ENCODE results near the gene CYB5A.
"Not testable (repeated sequence)": the region's sequence is repeated elsewhere in the genome, so short reads cannot be mapped to it uniquely, and the experiment has no call there.

The CYB5A gene

GRCh38 chr18:74292982-74293381 is 1.2 kb upstream of the CYB5A start:
- not testable (repeated sequence) for DNase-seq

GRCh38 chr18:74292541-74292858 is 737 bp upstream of the CYB5A start:
- DNase-seq: peak; percentile 24

DNA sequence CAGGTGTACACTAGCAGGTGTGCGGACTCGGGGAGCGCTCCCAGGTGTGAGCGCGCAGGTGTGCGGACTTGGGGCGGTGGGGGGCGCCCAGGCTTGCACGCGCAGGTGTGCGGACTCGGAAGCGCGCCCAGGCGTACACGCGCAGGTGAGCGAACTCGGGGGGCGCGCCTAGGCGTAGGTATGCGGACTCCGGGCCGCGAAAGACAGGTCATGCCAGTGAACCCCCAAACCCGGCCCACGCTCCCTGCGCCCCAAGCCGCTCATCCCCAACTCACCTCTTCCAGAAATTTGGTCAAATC is 342 bp downstream of the CYB5A start:
- DNase-seq: no peak

DNA sequence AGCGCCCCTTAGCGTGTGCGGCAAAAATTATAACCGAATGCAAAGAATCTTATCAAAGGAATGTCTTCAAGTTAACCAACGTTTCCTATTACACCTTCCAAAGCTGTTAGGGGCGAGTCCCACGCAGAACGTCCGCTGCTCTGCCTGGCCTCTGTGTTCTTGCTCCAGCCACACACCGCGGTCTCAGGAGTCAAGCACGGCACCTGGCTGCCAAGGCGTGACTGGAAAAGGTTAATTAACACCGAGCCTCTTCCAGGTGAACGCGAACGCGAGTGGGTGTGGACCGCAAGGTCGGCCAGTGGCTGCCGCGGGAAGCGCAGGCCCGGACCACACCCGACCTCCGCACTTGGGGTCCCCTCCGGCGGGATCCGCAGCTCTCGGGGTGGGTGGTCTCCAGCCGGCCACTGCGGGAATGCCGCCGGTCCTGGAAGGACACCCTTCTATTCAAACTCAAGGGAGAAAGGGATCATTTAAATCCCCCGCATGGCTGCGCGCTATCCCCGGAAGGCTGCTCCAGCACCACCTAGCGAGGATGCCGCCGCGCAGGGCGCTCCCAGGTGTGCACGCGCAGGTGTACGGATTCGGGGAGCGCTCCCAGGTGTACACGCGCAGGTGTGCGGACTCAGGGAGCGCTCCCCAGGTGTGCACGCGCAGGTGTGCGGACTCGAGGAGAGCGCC is 830 bp downstream of the CYB5A start:
- peak; percentile 15 for DNase-seq

DNA sequence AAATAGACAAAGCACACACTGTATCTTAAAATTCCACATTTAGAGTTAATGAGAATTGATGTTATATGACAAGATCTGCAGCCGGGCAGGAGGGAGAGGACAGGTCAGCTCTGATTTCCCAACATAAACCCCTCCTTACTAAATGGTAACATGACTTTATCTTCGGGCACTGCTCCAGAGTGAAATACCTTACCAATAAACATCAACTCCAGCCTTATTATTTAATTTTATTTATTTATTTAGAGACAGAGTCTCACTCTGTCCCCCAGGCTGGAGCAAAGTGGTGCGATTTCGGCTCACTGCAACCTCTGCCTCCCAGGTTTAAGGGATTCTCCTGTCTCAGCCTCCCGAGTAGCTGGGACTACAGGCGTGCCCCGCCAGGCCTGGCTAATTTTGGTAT is 1.7 kb downstream of the CYB5A start:
- DNase-seq: no peak

GRCh38 chr18:74289137-74289536 is 2.6 kb downstream of the CYB5A start:
- no peak for DNase-seq

- DNase-seq: no peak
Observed at GRCh38 chr18:74288730-74289129, 3.0 kb downstream of the CYB5A start.

- no peak for DNase-seq
Observed at GRCh38 chr18:74288041-74288440, 3.7 kb downstream of the CYB5A start.

GRCh38 chr18:74286856-74287255 is 4.9 kb downstream of the CYB5A start:
- DNase-seq: no peak

GRCh38 chr18:74286106-74286855 is 5.5 kb downstream of the CYB5A start:
- DNase-seq: no peak

DNA sequence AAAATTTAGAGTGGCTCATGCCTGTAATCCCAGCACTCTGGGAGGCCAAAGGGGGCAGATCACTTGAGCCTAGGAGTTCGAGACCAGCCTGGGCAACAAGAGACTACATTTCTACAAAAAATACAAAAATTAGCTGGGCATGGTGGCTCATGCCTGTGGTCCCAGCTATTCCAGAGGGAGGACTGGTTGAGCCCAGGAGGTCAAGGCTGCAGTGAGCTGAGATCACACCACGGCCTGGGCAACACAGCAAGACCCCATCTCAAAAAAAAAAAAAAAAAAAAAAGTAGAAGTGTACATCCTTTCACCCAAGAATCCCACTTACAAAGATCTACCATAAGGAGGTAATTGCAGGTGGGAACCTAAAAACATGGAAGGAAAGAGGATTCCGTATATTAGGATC is 6.2 kb downstream of the CYB5A start:
- DNase-seq: not testable (repeated sequence)

DNA sequence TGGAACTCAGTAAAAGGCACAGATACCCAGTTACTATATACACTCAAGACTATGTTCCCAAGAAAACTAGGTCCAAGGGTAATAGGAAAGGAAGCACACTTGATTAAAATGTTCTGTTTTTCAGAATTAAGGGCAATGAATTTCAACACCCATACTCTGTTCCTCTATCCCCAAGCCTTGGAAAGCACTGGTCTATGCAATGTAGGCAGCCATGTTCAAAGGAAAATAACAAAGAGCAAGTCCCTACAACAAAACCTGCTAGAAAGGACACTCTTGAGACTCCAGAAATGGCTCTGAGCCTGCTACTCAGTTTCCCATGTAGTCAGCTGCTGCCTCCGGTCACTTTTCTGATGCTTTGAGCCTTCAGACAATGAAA is 6.8 kb downstream of the CYB5A start:
- DNase-seq: no peak

- no peak for DNase-seq
Observed at GRCh38 chr18:74284191-74284979, 7.4 kb downstream of the CYB5A start.

GRCh38 chr18:74283646-74284045 is 8.1 kb downstream of the CYB5A start:
- DNase-seq: no peak

DNA sequence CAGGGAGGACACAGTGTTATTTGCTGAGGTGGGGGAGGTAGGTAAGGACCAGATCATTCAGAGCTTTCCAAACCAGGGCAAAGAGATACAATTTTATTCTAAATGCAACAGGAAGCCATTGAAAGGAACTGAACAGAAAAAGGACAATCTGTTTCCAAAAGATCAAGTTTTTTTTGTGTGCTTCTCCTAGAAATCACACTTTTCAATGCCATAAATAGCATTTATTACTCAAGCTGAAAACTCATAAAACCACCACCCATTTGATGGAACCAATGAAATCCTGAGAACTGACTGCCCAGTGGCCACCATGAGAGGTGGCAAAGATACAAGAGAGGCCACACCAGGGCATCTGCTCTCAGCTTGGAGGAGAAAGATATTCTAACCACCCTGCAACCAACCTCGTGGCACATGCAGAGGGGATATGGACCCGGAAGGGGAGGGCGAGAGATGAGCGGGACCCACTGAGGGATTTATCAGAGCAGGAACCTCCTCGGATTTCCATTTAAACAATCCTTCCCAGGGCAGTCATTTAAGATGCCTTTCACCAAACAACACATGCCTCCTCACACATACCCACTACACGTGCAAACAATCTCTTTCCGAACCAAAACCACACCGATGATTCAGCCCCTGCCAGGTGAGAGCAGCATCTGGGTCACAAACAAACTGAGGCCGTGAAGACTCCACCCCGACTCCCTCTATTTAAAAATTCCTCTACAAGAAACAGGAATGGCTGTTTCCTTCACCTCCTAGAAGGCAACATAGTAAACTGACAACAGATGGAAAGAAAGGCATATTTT is 8.8 kb downstream of the CYB5A start:
- no peak for DNase-seq

DNA sequence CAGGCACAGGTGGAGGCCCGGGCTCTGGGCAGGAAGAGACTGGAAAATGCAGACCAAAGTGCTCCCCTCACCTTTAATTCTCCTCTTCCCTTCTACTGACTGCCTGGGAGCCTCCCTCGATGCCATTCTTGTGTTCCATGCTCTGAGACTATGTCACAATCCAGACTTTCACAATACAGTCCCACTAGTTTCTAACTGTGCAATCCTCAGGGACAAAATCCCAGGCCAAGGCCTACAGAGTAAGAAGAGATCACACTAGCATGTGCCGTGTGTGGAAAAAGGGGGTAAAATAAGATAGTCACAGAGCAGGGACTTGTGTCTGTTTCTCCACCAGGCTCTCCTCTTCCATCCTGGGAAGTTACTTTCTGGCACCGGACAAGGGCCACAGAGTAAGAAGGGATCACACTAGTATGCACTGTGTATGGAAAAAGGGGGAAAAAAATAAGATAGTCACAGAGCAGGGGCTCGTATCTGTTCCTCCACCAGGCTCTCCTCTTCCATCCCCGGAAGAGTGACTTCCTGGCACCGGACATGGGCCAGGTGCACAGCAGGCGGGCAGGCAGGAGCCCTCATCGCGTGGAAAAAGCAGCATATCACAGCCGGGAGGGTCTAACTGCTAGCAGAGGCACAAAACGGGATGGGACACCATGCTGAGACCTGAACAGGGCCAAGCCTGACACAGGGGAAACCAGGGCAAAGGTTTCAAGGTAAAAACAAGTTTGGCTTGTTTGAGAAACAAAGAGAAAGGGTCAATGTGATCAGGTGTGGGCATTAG is 9.6 kb downstream of the CYB5A start:
- no peak for DNase-seq

DNA sequence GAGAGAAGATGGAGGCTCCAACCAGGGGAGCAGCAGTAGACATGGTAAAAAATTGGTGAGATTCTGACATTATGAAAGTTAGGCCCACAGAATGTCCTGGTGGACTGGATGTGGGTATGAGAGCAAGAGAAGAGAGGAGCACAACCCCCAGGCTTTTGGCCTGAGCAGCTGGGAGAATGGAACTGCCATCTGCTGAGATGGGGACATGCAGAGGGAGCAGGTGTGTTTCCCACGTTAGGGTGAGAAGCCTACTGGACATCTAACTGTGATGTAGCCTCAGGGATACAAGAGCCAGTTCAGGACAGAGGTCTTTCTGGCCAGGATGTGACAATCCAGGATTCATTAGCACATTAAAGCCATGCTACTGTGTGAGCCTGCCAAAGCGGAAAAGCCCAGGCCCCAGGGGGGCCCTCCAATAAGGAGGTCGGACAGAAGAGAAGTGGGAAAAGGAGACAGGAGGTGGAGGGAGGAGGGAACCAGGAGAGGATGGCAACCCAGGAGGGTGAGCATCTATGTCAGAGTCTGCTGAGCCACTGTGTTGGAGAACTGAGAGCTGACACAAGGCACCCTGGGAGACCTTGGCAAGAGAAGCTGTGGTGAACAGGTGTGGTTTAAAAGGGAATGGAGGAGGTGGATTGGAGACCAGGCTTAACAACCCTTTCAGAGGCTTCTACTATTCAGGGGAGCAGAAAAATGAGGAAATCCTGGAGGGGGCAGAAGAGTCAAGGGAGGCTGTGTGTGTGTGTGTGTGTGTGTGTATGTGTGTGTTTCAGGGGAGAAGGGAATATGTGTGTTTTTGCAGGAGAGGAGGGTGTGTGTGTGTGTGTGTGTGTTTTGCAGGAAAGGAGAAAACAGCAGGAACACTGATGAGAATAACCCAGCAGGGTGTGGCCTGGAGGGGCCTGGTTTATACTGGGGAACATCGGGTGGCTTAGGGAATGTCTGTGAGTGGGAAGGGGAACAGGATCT is 10.5 kb downstream of the CYB5A start:
- no peak for DNase-seq

- no peak for DNase-seq
Observed at GRCh38 chr18:74278983-74279382, 12.8 kb downstream of the CYB5A start.

GRCh38 chr18:74278058-74278457 is 13.7 kb downstream of the CYB5A start:
- no peak for DNase-seq

DNA sequence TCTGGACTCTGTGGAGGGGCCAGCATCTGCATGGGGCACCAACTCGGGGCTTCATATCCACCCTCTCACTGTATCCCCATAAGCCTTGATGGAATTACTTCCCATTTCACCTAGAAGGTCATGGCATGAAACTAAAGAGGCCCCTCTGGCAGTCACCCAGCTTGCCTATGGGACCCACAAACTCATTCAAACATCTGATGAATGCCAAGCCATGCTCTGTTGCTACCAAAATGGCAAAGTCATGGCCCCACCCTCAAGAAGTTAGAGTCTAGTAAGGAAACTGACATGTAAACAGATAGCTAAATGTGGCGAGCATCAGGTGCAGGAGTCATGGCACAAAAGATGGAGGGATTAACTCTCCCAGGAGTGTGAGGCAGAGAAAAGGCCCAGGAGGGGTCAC is 14.5 kb downstream of the CYB5A start:
- DNase-seq: peak; percentile 17

GRCh38 chr18:74276609-74277008 is 15.2 kb downstream of the CYB5A start:
- no peak for DNase-seq

Data from hematopoietic multipotent progenitor cell treated with erythropoietin and hydrocortisone succinate and interleukin-3 and kit ligand, for 6 days (in vitro differentiated cells).